ENCODE data around the gene SOCS3.

SOCS3 gene

DNA sequence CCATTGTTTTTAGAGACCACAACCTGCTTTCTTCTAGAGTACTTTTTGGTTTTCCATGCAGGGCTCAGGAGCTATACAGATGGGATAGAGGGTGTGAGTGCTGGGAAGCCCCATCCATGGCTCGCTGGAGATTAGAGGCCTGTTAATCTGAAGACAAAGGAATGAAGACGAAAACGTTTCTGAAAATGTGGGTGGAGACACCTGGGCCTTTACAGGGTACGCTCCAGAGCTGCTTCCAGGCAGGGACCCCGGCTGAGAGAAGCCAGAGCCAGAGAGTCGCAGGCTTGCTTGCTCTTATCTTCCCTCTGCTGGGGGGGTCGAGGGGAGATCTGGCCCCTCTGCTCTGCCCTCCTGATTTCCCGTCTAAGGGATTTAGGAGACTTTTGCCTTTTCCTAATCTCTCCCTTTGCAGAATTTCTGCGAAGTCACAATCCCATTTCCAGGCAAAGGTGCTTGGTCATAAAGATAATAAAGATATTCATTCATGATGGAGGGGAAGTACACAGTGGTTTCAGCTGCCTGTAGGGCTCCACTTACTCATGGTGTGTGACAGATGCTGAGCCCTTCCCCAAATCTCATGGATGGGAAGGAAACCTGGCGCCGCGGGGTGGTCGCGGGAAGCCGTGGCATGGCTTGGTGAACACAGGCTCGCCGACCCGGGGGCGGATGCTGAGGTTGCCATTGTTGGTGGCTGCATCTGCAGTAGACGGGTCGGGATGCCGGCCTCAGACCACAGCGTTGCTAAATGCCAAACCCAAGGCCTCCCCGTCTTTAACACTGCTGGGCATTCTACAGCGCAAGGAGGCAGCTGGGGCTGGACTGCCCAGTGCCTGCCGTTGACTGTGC, 4.8 kb upstream of the SOCS3 start:
- in situ Hi-C loops (cut with HindIII; ENCODE audit: low pct_ligation_motif_present, low sequenced_read_pairs), result no loop called here
- DNase-seq, result no peak
- no peaks in the 10 kb centered on the region for H3K27me3 ChIP-seq (replicated peaks)

DNA sequence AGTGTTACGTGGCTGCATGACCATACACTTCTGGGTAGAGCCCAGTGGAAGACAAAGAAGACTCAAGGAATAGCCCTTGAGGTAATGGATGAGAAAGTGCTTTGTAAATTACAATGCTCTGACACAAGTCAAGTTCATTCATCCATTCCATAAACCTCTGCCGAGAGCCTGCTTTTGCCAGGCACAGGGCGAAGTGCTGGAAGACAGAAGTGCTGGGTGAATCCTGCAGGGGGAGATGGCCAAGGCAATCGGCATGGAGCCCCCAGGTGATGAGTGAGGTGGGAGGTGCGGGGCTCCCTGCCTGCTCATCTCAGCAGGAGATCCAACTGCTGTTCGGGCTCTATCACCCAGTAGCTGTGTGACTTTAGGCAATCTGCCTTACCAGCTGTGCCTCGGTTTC, 2.8 kb upstream of the SOCS3 start:
- in situ Hi-C loops (cut with HindIII; ENCODE audit: low pct_ligation_motif_present, low sequenced_read_pairs), result no loop called here
- TF ChIP-seq, protein P1, sequence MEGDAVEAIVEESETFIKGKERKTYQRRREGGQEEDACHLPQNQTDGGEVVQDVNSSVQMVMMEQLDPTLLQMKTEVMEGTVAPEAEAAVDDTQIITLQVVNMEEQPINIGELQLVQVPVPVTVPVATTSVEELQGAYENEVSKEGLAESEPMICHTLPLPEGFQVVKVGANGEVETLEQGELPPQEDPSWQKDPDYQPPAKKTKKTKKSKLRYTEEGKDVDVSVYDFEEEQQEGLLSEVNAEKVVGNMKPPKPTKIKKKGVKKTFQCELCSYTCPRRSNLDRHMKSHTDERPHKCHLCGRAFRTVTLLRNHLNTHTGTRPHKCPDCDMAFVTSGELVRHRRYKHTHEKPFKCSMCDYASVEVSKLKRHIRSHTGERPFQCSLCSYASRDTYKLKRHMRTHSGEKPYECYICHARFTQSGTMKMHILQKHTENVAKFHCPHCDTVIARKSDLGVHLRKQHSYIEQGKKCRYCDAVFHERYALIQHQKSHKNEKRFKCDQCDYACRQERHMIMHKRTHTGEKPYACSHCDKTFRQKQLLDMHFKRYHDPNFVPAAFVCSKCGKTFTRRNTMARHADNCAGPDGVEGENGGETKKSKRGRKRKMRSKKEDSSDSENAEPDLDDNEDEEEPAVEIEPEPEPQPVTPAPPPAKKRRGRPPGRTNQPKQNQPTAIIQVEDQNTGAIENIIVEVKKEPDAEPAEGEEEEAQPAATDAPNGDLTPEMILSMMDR (IDR thresholded peaks at IDR 0.05; ENCODE audit: low read depth, low read length, missing control alignments), result peak; percentile 51
- Histone ChIP-seq H3K36me3 (replicated peaks) (peaks cover 10% of the 10 kb centered on the region), H3K4me3 (ENCODE audit: low read depth, low read length) (no peak overlapping the region), H3K27ac (no peak overlapping the region), H3K27me3 (replicated peaks) (no peaks in the 10 kb centered on the region)
- DNase-seq, result no peak

More for the DNA sequence above, 4.8 kb upstream of the SOCS3 start:
- Histone ChIP-seq H3K27ac (no peak overlapping the region), H3K36me3 (replicated peaks) (no peaks in the 10 kb centered on the region), H3K4me3 (ENCODE audit: low read depth, low read length) (no peak overlapping the region)
- TF ChIP-seq, protein P1 (IDR thresholded peaks at IDR 0.05; ENCODE audit: low read depth, low read length, missing control alignments), result no peak

DNA sequence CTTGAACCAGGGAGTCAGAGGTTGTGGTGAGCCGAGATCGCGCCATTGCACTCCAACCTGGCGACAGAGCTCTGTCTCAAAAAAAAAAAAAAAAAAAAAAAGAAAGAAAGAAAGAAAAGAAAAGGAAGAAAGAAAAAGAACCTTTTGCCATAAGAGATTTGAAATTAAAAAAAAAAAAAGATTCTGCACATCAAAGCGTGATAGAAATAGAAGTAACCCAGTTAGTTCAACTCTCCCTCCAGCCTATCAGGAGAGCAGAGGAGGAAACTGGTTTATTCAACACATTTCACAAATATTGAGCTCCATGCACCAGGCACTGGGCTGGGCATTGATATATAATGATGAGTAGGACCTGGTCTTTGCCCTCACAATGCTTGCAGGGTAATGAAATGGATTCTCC, 2.4 kb upstream of the SOCS3 start:
- H3K36me3 ChIP-seq (replicated peaks), result peaks cover 13% of the 10 kb centered on the region
- in situ Hi-C loops (cut with HindIII; ENCODE audit: low pct_ligation_motif_present, low sequenced_read_pairs), result no loop called here
- H3K27ac ChIP-seq, result no peak overlapping the region
- no peak overlapping the region for H3K4me3 ChIP-seq (ENCODE audit: low read depth, low read length)
- H3K27me3 ChIP-seq (replicated peaks), result no peaks in the 10 kb centered on the region
- no peak for DNase-seq
- TF ChIP-seq, protein P1 (IDR thresholded peaks at IDR 0.05; ENCODE audit: low read depth, low read length, missing control alignments), result no peak

DNA sequence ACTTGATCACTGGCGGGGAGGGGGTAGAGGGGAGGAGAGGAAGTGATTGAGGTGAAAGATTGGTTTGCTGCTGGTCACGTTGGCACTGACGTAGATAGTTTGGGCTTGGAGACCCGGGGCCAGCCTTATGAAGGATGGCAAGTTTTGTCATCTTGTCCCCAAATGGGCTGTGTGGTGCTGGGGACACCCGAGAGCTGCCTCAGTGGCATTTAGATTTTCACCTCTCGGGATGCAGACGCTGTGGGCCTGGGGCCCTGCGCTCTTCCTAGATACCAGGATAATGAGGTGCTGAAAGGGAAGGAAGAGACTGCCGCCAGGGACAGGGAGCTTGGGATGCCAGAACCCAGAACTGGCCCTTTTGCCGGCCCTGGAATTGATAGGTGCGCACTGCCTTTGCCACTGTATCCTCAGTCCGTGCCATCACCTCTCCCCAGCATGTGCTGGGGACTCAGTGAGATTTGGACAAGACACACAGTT, 1.4 kb upstream of the SOCS3 start:
- Histone ChIP-seq H3K4me3 (ENCODE audit: low read depth, low read length) (no peak overlapping the region), H3K27ac (no peak overlapping the region), H3K36me3 (replicated peaks) (peaks cover 13% of the 10 kb centered on the region), H3K27me3 (replicated peaks) (no peaks in the 10 kb centered on the region)
- no peak for DNase-seq
- in situ Hi-C loops (cut with HindIII; ENCODE audit: low pct_ligation_motif_present, low sequenced_read_pairs), result no loop called here
- TF ChIP-seq, protein P1 (IDR thresholded peaks at IDR 0.05; ENCODE audit: low read depth, low read length, missing control alignments), result no peak

DNA sequence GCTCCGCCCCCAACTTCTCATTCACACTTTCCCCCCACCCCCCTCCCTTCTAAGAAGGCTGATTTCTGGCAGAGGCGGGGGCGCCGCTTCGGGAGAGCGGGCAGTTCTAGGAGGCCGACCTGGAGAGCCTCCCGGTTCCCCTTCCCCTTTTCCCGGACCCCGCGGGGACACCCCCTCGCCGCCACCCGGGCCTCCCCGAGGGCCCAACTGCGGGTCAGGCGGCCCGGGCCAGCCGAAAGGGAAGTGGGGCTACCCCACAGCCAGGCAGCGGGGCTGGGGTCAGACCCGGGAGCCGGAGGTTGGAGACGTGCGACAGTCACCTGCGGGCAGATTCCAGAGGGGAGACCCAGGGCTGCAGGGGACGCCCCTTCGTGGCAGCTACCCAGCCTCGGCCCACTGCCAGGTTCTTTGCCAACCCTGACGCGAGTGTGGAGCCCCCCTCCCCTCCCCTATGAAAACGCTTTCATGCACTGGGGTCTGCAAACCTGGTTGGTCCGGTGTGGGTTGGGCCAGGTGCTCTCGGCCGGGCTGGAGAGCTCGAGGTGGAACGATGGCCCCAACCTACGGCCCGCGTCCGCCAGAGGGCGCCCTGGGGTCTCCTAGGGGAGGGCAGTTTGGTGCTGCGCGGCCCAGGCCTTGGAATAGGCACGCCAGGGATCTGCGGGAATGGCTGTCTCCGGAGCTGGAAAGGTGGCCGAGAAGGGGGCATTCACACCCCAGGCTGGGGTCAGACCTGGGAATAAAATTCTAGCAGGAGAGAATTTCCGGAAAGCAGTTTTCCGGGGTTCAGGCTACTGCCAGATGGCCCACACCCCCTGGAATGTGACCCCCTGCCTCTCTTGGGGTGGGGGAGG, 721 bp upstream of the SOCS3 start:
- Histone ChIP-seq H3K36me3 (replicated peaks) (peaks cover 13% of the 10 kb centered on the region), H3K27me3 (replicated peaks) (no peaks in the 10 kb centered on the region), H3K27ac (peak overlapping the region; percentile 40), H3K4me3 (ENCODE audit: low read depth, low read length) (peak overlapping the region; percentile 50)
- in situ Hi-C loops (cut with HindIII; ENCODE audit: low pct_ligation_motif_present, low sequenced_read_pairs), result no loop called here
- DNase-seq, result peak; percentile 73
- TF ChIP-seq, protein P1 (IDR thresholded peaks at IDR 0.05; ENCODE audit: low read depth, low read length, missing control alignments), result peak; percentile 95

Data from brain microvascular endothelial cell (primary cell).